Hematopoietic multipotent progenitor cell treated with erythropoietin and hydrocortisone succinate and interleukin-3 and kit ligand, for 17 days (in vitro differentiated cells): ENCODE results near the gene PPP1R1A.

Source experiments
- DNase-seq: peaks from one replicate; pipeline ENCODE4 v3.0.0-alpha.2; 2015; ENCODE audit warnings: low spot score

PPP1R1A gene

DNA sequence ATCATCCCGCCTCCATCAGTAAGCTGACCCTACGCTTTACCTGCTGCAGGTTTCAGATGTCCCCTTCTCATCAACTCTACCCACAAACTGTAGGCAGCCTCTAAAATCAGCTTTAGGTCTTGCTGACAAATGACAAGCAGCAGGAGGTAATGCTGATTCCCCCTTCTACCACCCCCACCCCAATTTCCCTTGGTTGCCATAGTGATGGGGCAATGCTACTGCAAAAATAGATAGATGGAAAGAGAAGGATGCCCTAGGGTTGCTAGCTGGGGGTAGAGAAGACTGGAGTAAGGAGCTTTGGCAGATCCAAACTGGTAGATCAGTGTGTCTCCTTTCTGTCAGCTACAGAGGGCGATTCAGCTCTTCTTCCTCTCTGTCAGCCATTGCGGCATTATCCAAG, 58.9 kb downstream of the PPP1R1A start:
- no peak for DNase-seq
